Trophoblast cell (in vitro differentiated cells and primary cell): Measurements from ENCODE around the gene EVC.

ENCODE experiments used
- DNase-seq, 2 donors: peaks; one replicate each; pipeline ENCODE4 v3.0.0-alpha.2; 2016
- H2AFZ ChIP-seq: 2 replicates; pipeline ENCODE4 v1.6.1; 2013; ENCODE audit warnings: low read length, moderate library complexity, mild to moderate bottlenecking; ENCODE audit not compliant: insufficient read depth, poor library complexity
- H2AK5ac ChIP-seq: 2 replicates; pipeline ENCODE4 v1.6.1; 2013; ENCODE audit warnings: mild to moderate bottlenecking, low read length
- H2BK120ac ChIP-seq: 2 replicates; pipeline ENCODE4 v1.6.1; 2013; ENCODE audit warnings: low read length, mild to moderate bottlenecking, moderate library complexity; ENCODE audit not compliant: insufficient read depth, poor library complexity
- H2BK12ac ChIP-seq: 2 replicates; pipeline ENCODE4 v1.6.1; 2013; ENCODE audit warnings: mild to moderate bottlenecking, low read length, moderate library complexity
- H2BK5ac ChIP-seq: 2 replicates; pipeline ENCODE4 v1.6.1; 2013; ENCODE audit warnings: low read length, low read depth, moderate library complexity, mild to moderate bottlenecking; ENCODE audit not compliant: poor library complexity
- H3K14ac ChIP-seq: 2 replicates; pipeline ENCODE4 v1.6.1; 2013; ENCODE audit warnings: mild to moderate bottlenecking, low read length
- H3K18ac ChIP-seq: 2 replicates; pipeline ENCODE4 v1.6.1; 2013; ENCODE audit warnings: mild to moderate bottlenecking, low read length
- H3K23ac ChIP-seq: 2 replicates; pipeline ENCODE4 v1.6.1; 2013; ENCODE audit warnings: low read length
- H3K27ac ChIP-seq: 2 replicates; pipeline ENCODE4 v1.5.1; 2013; ENCODE audit warnings: low read depth, mild to moderate bottlenecking, inconsistent platforms, low read length, moderate library complexity
- H3K27me3 ChIP-seq: 2 replicates; pipeline ENCODE4 v1.6.1; 2013; ENCODE audit warnings: inconsistent platforms, mild to moderate bottlenecking, low read length, moderate library complexity; ENCODE audit not compliant: insufficient read depth
- H3K36me3 ChIP-seq, 2 experiments: 1 replicate in 1 of 2; 2 replicates in 1 of 2; pipeline ENCODE4 v1.6.1; 2013; ENCODE audit warnings: low read length in 2 of 2, mild to moderate bottlenecking in 2 of 2, moderate library complexity in 1 of 2; ENCODE audit not compliant: insufficient read depth in 2 of 2, control insufficient read depth in 1 of 2
- H3K4ac ChIP-seq: 2 replicates; pipeline ENCODE4 v1.6.1; 2013; ENCODE audit warnings: low read depth, mild to moderate bottlenecking, low read length, moderate library complexity
- H3K4me1 ChIP-seq, 2 experiments: 1 replicate in 1 of 2; 2 replicates in 1 of 2; pipeline ENCODE4 v1.6.1; 2013; ENCODE audit warnings: low read length in 2 of 2, mild to moderate bottlenecking in 2 of 2, moderate library complexity in 1 of 2; ENCODE audit not compliant: insufficient read depth in 2 of 2, control insufficient read depth in 1 of 2
- H3K4me2 ChIP-seq: 2 replicates; pipeline ENCODE4 v1.6.1; 2013; ENCODE audit warnings: inconsistent platforms, mild to moderate bottlenecking, low read length, moderate library complexity
- H3K4me3 ChIP-seq: 2 replicates; pipeline ENCODE4 v1.5.1; 2013; ENCODE audit warnings: mild to moderate bottlenecking, low read depth, low read length, inconsistent platforms
- H3K79me1 ChIP-seq: one replicate; pipeline ENCODE4 v1.6.1; 2013; ENCODE audit warnings: low read length
- H3K79me2 ChIP-seq: 2 replicates; pipeline ENCODE4 v1.6.1; 2013; ENCODE audit warnings: low read length, mild to moderate bottlenecking; ENCODE audit not compliant: control insufficient read depth, insufficient read depth, poor library complexity
- H3K9ac ChIP-seq: 2 replicates; pipeline ENCODE4 v1.6.1; 2013; ENCODE audit warnings: mild to moderate bottlenecking, low read length
- H3K9me3 ChIP-seq: 2 replicates; pipeline ENCODE4 v1.6.1; 2013; ENCODE audit warnings: low read depth, mild to moderate bottlenecking, control low read depth, inconsistent platforms, low read length; ENCODE audit not compliant: insufficient read depth
- H4K12ac ChIP-seq: 2 replicates; pipeline ENCODE4 v1.6.1; 2013; ENCODE audit warnings: low read depth, mild to moderate bottlenecking, low read length, moderate library complexity
- H4K8ac ChIP-seq: 2 replicates; pipeline ENCODE4 v1.6.1; 2013; ENCODE audit warnings: low read depth, mild to moderate bottlenecking, low read length, moderate library complexity
- H4K91ac ChIP-seq: one replicate; pipeline ENCODE4 v1.6.1; 2013; ENCODE audit warnings: low read depth, mild to moderate bottlenecking, low read length, moderate library complexity
- WGBS: extraction: QIAGEN DNeasy Blood & Tissue Kit; methylation state at CpG from one replicate; pipeline ENCODE4 v1.1.7; 2013; ENCODE audit warnings: missing lambda C conversion rate; ENCODE audit not compliant: insufficient read length, insufficient coverage; ENCODE audit errors: extremely low coverage; 5-methylcytosine and 5-hydroxymethylcytosine counted together

EVC gene

DNA sequence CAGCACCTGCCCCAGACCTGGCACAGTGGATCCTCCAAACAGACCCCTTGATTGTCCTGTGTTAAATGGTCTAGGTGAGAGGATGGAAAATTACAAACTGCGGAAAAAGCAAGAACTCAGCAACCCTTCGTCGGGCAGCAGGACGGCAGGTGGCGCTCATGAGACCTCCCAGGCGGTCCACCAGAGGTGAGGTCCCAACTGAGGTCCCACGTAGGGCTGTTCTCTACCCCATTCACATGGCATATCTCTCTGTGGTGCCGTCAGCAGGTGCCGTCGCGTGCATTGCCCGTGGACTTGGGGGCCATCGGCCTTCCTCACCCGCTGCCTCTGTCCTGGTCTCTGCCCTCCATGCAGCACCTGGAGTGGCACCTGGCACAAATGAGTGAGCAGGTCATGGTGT is 93.7 kb downstream of the EVC start:
- Histone ChIP-seq H3K9ac (no peak overlapping the region), H3K36me3 (peaks cover 21 to 26% of the 10 kb centered on the region in 2 experiments), H2BK12ac (no peak overlapping the region), H2BK120ac (no peak overlapping the region), H2AK5ac (no peak overlapping the region), H3K4ac (no peak overlapping the region), H2AFZ (no peak overlapping the region), H3K79me1 (no peaks in the 10 kb centered on the region), H3K79me2 (no peaks in the 10 kb centered on the region), H3K27me3 (no peaks in the 10 kb centered on the region), H3K14ac (no peak overlapping the region), H4K8ac (no peak overlapping the region), H3K4me3 (no peak overlapping the region), H3K23ac (no peak overlapping the region), H4K91ac (no peak overlapping the region), H3K18ac (no peak overlapping the region), H3K9me3 (no peaks in the 10 kb centered on the region), H3K4me1 (no peaks in the 10 kb centered on the region), H4K12ac (no peak overlapping the region), H3K4me2 (no peak overlapping the region), H3K27ac (no peak overlapping the region), H2BK5ac (no peak overlapping the region)
- no peak for DNase-seq
- no CpG with 5 or more reads among the region's 14 CpGs for WGBS

DNA sequence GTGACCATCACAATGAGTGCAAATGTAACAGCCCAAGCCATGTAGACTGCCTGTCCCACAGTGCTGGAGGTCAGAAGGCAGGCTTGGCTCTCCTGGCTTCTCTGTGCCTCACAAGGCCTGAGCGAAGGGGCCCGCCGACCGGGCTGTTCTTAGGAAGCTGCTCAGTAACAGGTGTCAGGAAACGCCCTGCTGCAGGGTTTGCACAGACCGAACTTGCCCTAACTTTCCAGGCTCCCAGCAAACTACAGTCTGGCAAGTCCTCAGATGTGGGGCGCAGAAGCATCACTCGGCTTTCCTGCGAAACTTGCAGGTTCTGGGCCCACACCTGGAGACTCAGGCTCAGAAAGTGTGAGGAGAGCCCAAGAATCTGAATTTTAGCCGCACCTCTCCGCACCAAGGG is 94.3 kb downstream of the EVC start:
- Histone ChIP-seq H2BK5ac (no peak overlapping the region), H3K4ac (no peak overlapping the region), H3K79me1 (no peaks in the 10 kb centered on the region), H4K8ac (no peak overlapping the region), H3K9ac (no peak overlapping the region), H3K14ac (no peak overlapping the region), H3K18ac (no peak overlapping the region), H4K91ac (no peak overlapping the region), H3K79me2 (no peaks in the 10 kb centered on the region), H2BK12ac (no peak overlapping the region), H3K4me1 (no peaks in the 10 kb centered on the region), H3K27me3 (no peaks in the 10 kb centered on the region), H2BK120ac (no peak overlapping the region), H3K27ac (no peak overlapping the region), H3K4me3 (no peak overlapping the region), H3K9me3 (no peaks in the 10 kb centered on the region), H3K4me2 (no peak overlapping the region), H4K12ac (no peak overlapping the region), H3K23ac (no peak overlapping the region), H2AFZ (no peak overlapping the region), H2AK5ac (no peak overlapping the region), H3K36me3 (peaks cover 26 to 31% of the 10 kb centered on the region in 2 experiments)
- no CpG with 5 or more reads among the region's 11 CpGs for WGBS
- DNase-seq = no peak

DNA sequence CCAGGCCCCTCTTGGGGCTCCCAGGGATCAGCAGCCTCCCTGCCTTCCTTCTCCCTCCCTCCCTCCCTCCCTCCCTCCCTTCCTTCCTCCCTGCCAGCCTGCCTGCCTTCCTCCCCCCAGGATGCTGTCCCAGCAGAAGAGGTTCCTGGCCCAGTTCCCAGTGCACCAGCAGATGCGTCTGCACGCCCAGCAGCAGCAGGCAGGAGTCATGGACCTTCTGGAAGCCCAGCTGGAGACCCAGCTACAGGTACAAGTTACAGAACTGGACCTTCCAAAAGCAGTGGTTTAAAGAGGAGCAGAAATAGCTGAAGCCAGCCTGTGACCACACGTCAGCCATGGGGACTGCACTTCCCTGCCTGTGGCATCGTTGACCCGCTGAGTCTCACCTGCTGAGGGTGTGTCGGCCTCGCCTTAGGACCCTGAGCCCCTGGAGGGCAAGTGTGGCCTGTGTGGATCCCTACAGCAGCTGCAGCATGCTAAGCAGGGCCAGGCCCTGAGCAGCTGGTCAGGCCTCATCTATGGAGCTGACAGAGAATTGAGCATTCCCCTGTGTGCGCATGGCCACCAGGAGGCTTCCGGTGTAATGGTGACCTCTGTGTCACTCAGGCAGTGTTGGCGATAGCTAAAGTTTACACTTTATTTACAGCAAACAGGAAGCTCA is 97.2 kb downstream of the EVC start:
- Histone ChIP-seq H3K9me3 (no peaks in the 10 kb centered on the region), H2AFZ (no peak overlapping the region), H4K8ac (no peak overlapping the region), H3K4me3 (no peak overlapping the region), H3K79me1 (no peaks in the 10 kb centered on the region), H2BK120ac (no peak overlapping the region), H2BK5ac (no peak overlapping the region), H3K4ac (no peak overlapping the region), H2AK5ac (no peak overlapping the region), H3K36me3 (peaks cover 38 to 47% of the 10 kb centered on the region in 2 experiments), H4K12ac (no peak overlapping the region), H3K27ac (no peak overlapping the region), H3K27me3 (no peaks in the 10 kb centered on the region), H3K14ac (no peak overlapping the region), H3K18ac (no peak overlapping the region), H3K9ac (no peak overlapping the region), H3K4me2 (no peak overlapping the region), H3K4me1 (no peaks in the 10 kb centered on the region), H3K79me2 (no peaks in the 10 kb centered on the region), H2BK12ac (no peak overlapping the region), H3K23ac (no peak overlapping the region), H4K91ac (no peak overlapping the region)
- DNase-seq = no peak
- WGBS = no CpG with 5 or more reads among the region's 10 CpGs

DNA sequence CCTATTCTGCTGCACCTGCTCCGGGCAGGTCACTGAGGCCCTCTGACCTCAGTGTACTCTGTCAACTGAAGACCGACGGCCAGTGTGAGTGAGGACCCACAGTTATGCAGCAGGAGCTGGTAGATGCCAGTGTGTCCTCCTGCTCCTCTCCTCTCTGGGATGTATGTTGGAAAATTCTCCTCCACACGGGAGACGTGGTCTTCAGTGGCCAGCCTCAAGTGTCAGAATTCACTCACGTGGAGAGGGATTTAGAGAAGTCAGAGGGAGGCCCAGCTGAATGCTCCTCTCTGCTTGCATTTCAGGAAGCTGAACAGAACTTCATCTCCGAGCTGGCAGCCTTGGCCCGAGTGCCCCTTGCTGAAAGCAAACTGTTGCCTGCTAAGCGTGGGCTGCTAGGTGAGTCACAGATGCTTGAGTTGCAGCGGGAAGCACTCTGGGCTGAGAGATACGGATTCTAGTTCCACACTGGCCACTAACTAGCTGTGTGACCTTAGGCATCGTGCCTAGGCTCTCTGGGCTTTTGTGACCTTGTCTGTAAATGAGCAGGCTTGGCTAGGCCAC is 98.3 kb downstream of the EVC start:
- Histone ChIP-seq H2AK5ac (no peak overlapping the region), H2BK12ac (no peak overlapping the region)
- WGBS = no CpG with 5 or more reads among the region's 12 CpGs

More for the DNA sequence above, 98.3 kb downstream of the EVC start:
- Histone ChIP-seq H4K91ac (no peak overlapping the region), H3K23ac (no peak overlapping the region), H3K4ac (no peak overlapping the region), H3K14ac (no peak overlapping the region), H3K79me2 (no peaks in the 10 kb centered on the region), H2BK120ac (no peak overlapping the region), H2AFZ (no peak overlapping the region), H4K8ac (no peak overlapping the region), H3K18ac (no peak overlapping the region), H3K27ac (no peak overlapping the region), H3K4me3 (no peak overlapping the region), H3K9ac (no peak overlapping the region), H3K36me3 (peaks cover 40 to 55% of the 10 kb centered on the region in 2 experiments), H3K27me3 (no peaks in the 10 kb centered on the region), H3K9me3 (no peaks in the 10 kb centered on the region), H3K4me1 (no peaks in the 10 kb centered on the region), H3K79me1 (no peaks in the 10 kb centered on the region), H2BK5ac (no peak overlapping the region), H4K12ac (no peak overlapping the region), H3K4me2 (no peak overlapping the region)
- DNase-seq = no peak
